ENCODE data around the gene TTBK1. TPM values are rescaled to one million over a fixed set of nuclear protein-coding genes. Genes with fewer than 3 reads are reported as not detected.
A peak's percentile ranks its signal among the peaks of the same experiment; 100 is the strongest.
"Not testable (repeated sequence)": the region's sequence is repeated elsewhere in the genome, so short reads cannot be mapped to it uniquely, and the experiment has no call there.

TTBK1 gene
- total RNA-seq, 4 donors from 2014 or later: 1.4 to 2.4 (median 1.4) TPM; not detected in 1

- no peaks in the 10 kb centered on the region for H3K4me1 ChIP-seq
- no peak overlapping the region for H3K27ac ChIP-seq
- no peak for TF ChIP-seq POLR2A (IDR thresholded peaks at IDR 0.05)
- TF ChIP-seq, protein P1, sequence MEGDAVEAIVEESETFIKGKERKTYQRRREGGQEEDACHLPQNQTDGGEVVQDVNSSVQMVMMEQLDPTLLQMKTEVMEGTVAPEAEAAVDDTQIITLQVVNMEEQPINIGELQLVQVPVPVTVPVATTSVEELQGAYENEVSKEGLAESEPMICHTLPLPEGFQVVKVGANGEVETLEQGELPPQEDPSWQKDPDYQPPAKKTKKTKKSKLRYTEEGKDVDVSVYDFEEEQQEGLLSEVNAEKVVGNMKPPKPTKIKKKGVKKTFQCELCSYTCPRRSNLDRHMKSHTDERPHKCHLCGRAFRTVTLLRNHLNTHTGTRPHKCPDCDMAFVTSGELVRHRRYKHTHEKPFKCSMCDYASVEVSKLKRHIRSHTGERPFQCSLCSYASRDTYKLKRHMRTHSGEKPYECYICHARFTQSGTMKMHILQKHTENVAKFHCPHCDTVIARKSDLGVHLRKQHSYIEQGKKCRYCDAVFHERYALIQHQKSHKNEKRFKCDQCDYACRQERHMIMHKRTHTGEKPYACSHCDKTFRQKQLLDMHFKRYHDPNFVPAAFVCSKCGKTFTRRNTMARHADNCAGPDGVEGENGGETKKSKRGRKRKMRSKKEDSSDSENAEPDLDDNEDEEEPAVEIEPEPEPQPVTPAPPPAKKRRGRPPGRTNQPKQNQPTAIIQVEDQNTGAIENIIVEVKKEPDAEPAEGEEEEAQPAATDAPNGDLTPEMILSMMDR (IDR thresholded peaks at IDR 0.05): no peak
- DNase-seq: peak in 2 of 3 donors; percentile 10 to 36
- no peak overlapping the region for H3K4me3 ChIP-seq
- H3K9me3 ChIP-seq: no peaks in the 10 kb centered on the region
- H3K27me3 ChIP-seq: no peaks in the 10 kb centered on the region
- H3K36me3 ChIP-seq: no peaks in the 10 kb centered on the region
These were observed 58.0 kb downstream of the TTBK1 start for GRCh38 chr6:43301081-43301870.

GRCh38 chr6:43302126-43302525 is 58.8 kb downstream of the TTBK1 start:
- Histone ChIP-seq H3K9me3 (no peaks in the 10 kb centered on the region), H3K27me3 (no peaks in the 10 kb centered on the region), H3K27ac (no peak overlapping the region), H3K36me3 (no peaks in the 10 kb centered on the region), H3K4me3 (no peak overlapping the region), H3K4me1 (no peaks in the 10 kb centered on the region)
- peak in 2 of 3 donors; percentile 4 to 26 for DNase-seq
- TF ChIP-seq POLR2A (IDR thresholded peaks at IDR 0.05): no peak
- TF ChIP-seq, protein P1 (IDR thresholded peaks at IDR 0.05): no peak

DNA sequence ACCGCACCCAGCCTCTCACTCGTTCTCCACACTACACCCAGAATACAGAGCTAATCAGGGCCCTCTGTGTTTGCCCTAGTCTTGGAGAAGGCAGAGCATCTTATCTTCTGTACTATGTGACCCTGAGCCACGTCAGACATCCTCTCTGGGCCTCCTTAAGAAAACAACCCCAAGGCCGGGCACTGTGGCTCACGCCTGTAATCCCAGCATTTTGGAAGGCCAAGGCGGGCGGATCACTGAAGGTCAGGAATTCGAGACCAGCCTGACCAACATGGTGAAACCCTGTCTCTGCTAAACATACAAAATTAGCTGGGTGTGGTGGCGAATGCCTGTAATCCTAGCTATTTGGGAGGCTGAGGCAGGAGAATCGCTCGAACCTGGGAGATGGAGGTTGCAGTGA is 59.7 kb downstream of the TTBK1 start:
- not testable (repeated sequence) for H3K9me3 ChIP-seq, H3K36me3 ChIP-seq, H3K4me1 ChIP-seq, H3K4me3 ChIP-seq, H3K27me3 ChIP-seq, H3K27ac ChIP-seq
- peak in 2 of 3 donors; percentile 13 to 38 for DNase-seq

DNA sequence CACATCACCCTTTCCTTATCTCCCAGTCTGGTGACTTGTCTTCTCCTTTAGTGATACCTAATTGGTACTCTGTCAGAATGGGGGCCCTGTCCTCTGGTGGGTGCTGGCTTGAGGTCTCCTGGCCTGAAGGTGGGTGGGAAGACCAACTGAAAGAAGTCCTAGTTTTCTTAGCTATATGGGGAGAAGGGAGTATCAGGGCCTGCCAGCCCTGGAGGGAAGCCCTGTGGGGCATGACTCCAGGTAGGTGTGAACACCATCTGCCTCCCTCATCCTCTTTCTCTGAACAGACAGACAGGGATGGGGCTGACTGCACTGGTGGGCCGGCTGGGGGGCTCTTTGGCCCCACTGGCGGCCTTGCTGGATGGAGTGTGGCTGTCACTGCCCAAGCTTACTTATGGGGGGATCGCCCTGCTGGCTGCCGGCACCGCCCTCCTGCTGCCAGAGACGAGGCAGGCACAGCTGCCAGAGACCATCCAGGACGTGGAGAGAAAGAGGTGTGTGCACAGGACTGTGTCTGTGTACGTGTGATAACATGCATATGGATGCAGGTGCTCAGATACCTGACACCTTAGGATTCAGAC is 60.6 kb downstream of the TTBK1 start:
- no peak for DNase-seq
- TF ChIP-seq, protein P1 (IDR thresholded peaks at IDR 0.05): no peak
- no peak for TF ChIP-seq POLR2A (IDR thresholded peaks at IDR 0.05)
- Histone ChIP-seq H3K9me3 (no peaks in the 10 kb centered on the region), H3K36me3 (no peaks in the 10 kb centered on the region), H3K27me3 (no peaks in the 10 kb centered on the region), H3K4me3 (no peak overlapping the region), H3K27ac (no peak overlapping the region), H3K4me1 (peaks cover 0 to 9% (median 3%) of the 10 kb centered on the region in 4 donors)

- Histone ChIP-seq H3K4me3 (no peak overlapping the region), H3K4me1 (peaks cover 0 to 13% (median 7%) of the 10 kb centered on the region in 4 donors), H3K27me3 (no peaks in the 10 kb centered on the region), H3K9me3 (no peaks in the 10 kb centered on the region), H3K36me3 (no peaks in the 10 kb centered on the region), H3K27ac (no peak overlapping the region)
- peak in 1 of 3 donors; percentile 35 for DNase-seq
- TF ChIP-seq, protein P1 (IDR thresholded peaks at IDR 0.05): no peak
- TF ChIP-seq POLR2A (IDR thresholded peaks at IDR 0.05): no peak
These were observed 61.1 kb downstream of the TTBK1 start for GRCh38 chr6:43304361-43304760.

DNA sequence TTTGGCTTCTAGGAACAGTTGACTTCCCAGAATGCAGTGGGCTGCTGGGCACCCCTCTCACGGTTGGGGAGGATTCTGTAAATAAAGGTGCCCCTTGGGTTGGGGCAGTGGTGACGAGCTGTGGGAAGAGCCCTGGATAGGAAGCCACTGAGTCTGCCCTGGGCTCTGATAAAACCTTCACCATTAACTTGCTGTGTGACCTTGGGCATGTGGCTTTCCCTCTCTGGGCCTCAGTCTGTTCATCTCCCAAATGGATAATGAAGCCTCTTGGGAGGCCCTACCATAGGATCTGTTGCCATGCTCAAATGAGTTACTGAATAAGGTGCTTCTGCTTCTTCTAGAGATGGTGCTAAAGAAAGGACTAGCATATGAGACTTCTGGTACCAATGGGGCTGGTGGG is 61.6 kb downstream of the TTBK1 start:
- H3K27me3 ChIP-seq: no peaks in the 10 kb centered on the region
- TF ChIP-seq, protein P1 (IDR thresholded peaks at IDR 0.05): no peak
- no peak for TF ChIP-seq POLR2A (IDR thresholded peaks at IDR 0.05)
- H3K9me3 ChIP-seq: no peaks in the 10 kb centered on the region
- peaks cover 0 to 13% (median 7%) of the 10 kb centered on the region in 4 donors for H3K4me1 ChIP-seq
- no peak overlapping the region for H3K27ac ChIP-seq
- H3K4me3 ChIP-seq: no peak overlapping the region
- DNase-seq: no peak
- H3K36me3 ChIP-seq: no peaks in the 10 kb centered on the region

All from Peyer's patch (tissue), 4 donors.